Mesothelial cell of epicardium (in vitro differentiated cells): ENCODE data around the gene KHNYN. TPM values are rescaled to one million over a fixed set of nuclear protein-coding genes. Genes with fewer than 3 reads are reported as not detected.
A peak's percentile ranks its signal among the peaks of the same experiment; 100 is the strongest.

ENCODE experiments used
- DNase-seq, 2 experiments: peaks; one replicate each; pipeline ENCODE4 v3.0.0; 2021; ENCODE audit warnings: low spot score in 2 of 2; ENCODE audit not compliant: unreplicated experiment in 2 of 2
- H3K27ac Mint-ChIP-seq: 2 replicates; pipeline ENCODE4 v1.8.0; 2021; ENCODE audit warnings: mixed read lengths
- H3K27me3 Mint-ChIP-seq: 2 replicates; pipeline ENCODE4 v1.8.0; 2021; ENCODE audit warnings: low read depth, mixed read lengths
- H3K36me3 Mint-ChIP-seq: 2 replicates; pipeline ENCODE4 v1.8.0; 2021; ENCODE audit warnings: mixed read lengths
- H3K4me1 Mint-ChIP-seq: 2 replicates; pipeline ENCODE4 v1.8.0; 2021; ENCODE audit warnings: mixed read lengths
- H3K4me3 Mint-ChIP-seq: 2 replicates; pipeline ENCODE4 v1.8.0; 2021; ENCODE audit warnings: mild to moderate bottlenecking, moderate library complexity, mixed read lengths
- H3K9me3 Mint-ChIP-seq: 2 replicates; pipeline ENCODE4 v1.8.0; 2021; ENCODE audit warnings: mixed read lengths
- total RNA-seq: library from RNA; stranded (reverse); gene quantifications from 3 replicates; pipeline ENCODE4 v1.2.1, GENCODE V29; 2021
- TF ChIP-seq, protein P1 (sequence below): fragments of 200-600 bp; sonication (generic); IDR thresholded peaks from one replicate; pipeline ENCODE4 v1.5.0; 2021; ENCODE audit warnings: antibody characterized with exemption; ENCODE audit not compliant: unreplicated experiment

The KHNYN gene
- total RNA-seq, 1 donor from 2014 or later = 92.2 TPM

DNA sequence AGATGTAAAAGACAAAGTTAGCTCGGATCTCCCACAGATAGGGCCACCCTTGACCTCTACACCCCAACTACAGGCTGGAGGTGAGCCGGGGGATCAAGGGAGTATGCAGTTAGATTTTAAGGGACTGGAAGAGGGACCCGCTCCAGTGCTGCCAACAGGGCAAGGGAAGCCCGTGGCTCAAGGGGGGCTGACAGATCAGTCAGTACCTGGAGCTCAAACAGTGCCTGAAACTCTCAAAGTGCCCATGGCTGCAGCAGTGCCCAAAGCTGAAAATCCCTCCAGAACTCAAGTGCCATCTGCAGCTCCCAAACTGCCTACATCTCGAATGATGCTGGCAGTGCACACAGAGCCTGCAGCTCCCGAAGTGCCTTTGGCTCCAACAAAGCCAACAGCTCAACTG lies 20.6 kb upstream of the KHNYN start:
- no peak for DNase-seq
- Mint-ChIP-seq H3K9me3 (no peaks in the 10 kb centered on the region), H3K4me3 (no peak overlapping the region), H3K4me1 (peaks cover 13% of the 10 kb centered on the region), H3K36me3 (peaks cover 39% of the 10 kb centered on the region), H3K27ac (no peak overlapping the region), H3K27me3 (no peaks in the 10 kb centered on the region)
- TF ChIP-seq, protein P1, sequence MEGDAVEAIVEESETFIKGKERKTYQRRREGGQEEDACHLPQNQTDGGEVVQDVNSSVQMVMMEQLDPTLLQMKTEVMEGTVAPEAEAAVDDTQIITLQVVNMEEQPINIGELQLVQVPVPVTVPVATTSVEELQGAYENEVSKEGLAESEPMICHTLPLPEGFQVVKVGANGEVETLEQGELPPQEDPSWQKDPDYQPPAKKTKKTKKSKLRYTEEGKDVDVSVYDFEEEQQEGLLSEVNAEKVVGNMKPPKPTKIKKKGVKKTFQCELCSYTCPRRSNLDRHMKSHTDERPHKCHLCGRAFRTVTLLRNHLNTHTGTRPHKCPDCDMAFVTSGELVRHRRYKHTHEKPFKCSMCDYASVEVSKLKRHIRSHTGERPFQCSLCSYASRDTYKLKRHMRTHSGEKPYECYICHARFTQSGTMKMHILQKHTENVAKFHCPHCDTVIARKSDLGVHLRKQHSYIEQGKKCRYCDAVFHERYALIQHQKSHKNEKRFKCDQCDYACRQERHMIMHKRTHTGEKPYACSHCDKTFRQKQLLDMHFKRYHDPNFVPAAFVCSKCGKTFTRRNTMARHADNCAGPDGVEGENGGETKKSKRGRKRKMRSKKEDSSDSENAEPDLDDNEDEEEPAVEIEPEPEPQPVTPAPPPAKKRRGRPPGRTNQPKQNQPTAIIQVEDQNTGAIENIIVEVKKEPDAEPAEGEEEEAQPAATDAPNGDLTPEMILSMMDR = no peak

DNA sequence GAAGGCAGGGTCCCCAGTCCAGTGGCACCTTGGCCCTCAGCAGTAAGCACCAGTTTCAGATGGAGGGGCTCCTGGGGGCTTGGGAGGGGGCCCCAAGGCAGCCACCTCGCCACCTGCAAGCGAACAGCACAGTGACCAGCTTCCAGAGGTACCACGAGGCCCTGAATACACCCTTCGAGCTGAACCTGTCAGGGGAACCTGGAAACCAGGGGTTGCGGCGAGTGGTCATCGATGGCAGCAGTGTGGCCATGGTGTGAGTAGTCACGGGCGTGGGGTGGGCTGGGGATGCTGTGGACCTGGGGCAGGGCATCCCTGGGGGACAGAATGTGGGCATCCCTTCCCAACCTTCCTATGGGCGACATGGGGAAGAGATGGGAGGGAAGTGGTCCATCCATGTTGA lies 19.8 kb upstream of the KHNYN start:
- H3K4me1 Mint-ChIP-seq = peaks cover 6% of the 10 kb centered on the region
- H3K9me3 Mint-ChIP-seq = no peaks in the 10 kb centered on the region
- no peak for DNase-seq
- no peaks in the 10 kb centered on the region for H3K27me3 Mint-ChIP-seq
- no peak overlapping the region for H3K27ac Mint-ChIP-seq
- TF ChIP-seq, protein P1 = no peak
- H3K4me3 Mint-ChIP-seq = no peak overlapping the region
- H3K36me3 Mint-ChIP-seq = peaks cover 39% of the 10 kb centered on the region

DNA sequence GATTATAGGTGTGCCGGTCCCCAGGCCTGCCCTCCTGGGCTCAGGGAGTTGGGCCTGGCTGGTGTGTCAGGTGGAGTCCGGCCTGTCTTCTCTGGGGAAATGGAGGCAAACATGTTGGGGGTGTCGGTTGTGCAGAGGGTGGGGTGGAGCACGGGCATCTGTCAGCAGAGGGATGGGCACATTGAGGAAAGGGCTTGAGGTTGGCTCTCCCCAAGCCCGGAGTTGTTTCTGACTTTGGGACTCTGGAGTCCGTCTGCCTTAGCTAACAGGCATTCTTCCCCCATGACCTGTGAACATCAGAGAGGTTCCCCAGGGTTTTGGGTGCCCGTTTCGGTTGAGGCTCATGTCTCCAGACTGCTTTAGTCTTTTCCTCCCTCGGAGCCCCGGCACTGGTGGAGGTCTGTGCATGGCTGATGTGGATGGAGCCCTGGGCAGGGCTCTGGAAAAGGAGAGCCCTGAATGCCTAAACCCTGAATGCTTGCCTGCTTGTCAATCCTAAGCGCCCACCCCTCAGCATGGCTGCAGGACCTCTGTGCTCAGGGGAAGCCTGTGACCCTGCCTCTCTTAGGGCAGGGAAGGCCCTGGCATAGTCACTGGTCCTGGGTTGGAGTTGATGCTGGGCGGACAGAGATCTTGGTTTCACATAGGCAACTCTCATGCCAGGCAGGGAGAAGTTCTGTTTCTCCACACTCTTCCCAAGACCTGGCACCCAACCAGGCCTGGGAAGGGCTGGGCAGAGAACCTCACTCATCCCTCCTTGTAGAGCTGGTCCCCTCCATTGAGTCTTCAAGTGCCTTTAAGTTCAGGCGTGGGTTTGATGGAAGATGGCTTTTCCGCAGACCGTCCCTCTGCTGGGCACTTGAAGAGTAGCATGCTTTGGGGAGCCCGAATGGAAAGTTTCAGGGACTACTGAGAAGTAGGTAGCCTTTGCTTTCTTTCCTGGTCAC lies 18.0 kb upstream of the KHNYN start:
- Mint-ChIP-seq H3K4me1 (peaks cover 1% of the 10 kb centered on the region), H3K36me3 (peaks cover 36% of the 10 kb centered on the region), H3K27me3 (no peaks in the 10 kb centered on the region), H3K4me3 (no peak overlapping the region), H3K27ac (no peak overlapping the region), H3K9me3 (no peaks in the 10 kb centered on the region)
- TF ChIP-seq, protein P1 = peak; percentile 73
- DNase-seq = no peak

DNA sequence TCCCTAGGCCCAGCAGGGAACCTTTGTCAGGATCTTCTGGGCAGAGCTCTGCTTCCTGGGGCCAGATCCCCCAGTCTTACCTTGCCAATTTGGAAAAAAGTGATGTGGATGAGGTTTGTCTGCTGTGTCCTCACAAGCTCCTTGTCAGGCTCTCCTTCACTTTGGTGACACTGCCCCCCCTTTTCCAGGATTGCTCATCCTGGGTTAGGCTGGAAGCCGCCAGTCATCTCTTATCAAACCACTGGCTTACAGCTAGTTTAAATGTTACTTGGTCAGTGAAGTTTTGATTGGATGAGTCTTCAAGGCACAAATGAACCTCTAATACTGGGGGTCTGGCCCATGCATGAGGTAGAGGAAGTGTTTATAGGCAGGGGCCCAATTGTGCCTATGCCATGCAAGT lies 15.7 kb upstream of the KHNYN start:
- Mint-ChIP-seq H3K36me3 (peaks cover 34% of the 10 kb centered on the region), H3K27ac (no peak overlapping the region), H3K27me3 (no peaks in the 10 kb centered on the region), H3K9me3 (no peaks in the 10 kb centered on the region), H3K4me3 (no peak overlapping the region), H3K4me1 (peaks cover 6% of the 10 kb centered on the region)
- TF ChIP-seq, protein P1 = no peak
- no peak for DNase-seq

DNA sequence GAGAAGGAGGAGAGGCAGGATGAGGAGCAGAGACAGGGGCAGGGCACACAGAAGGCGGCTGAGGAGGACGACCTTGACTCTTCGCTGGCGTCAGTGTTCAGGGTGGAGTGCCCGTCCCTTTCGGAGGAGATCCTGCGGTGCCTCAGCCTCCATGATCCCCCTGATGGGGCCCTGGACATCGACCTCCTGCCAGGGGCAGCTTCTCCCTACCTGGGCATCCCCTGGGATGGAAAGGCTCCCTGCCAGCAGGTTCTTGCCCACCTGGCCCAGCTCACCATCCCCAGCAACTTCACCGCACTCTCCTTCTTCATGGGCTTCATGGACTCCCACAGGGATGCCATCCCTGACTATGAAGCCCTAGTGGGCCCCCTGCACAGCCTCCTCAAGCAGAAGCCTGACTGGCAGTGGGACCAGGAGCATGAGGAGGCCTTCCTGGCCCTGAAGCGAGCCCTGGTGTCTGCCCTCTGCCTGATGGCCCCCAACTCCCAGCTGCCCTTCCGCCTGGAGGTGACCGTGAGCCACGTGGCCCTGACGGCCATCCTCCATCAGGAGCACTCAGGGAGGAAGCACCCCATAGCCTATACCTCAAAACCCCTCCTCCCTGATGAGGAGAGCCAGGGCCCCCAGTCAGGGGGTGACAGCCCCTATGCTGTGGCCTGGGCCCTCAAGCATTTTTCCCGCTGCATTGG lies 14.9 kb upstream of the KHNYN start:
- H3K4me3 Mint-ChIP-seq = no peak overlapping the region
- no peaks in the 10 kb centered on the region for H3K9me3 Mint-ChIP-seq
- DNase-seq = no peak
- H3K27me3 Mint-ChIP-seq = no peaks in the 10 kb centered on the region
- TF ChIP-seq, protein P1 = no peak
- H3K36me3 Mint-ChIP-seq = peaks cover 34% of the 10 kb centered on the region
- no peak overlapping the region for H3K27ac Mint-ChIP-seq
- peaks cover 9% of the 10 kb centered on the region for H3K4me1 Mint-ChIP-seq
